Measurements from ENCODE around the gene DYSF. TPM values are rescaled to one million over a fixed set of nuclear protein-coding genes. Genes with fewer than 3 reads are reported as not detected.

DYSF gene
- total and polyA plus RNA-seq, 2 donors (not counting 1 experiment from before 2014, with no cell fraction given), result 0.17 to 0.43 TPM

GRCh38 chr2:71531522-71532047, 78.2 kb downstream of the DYSF start:
- H3K27ac ChIP-seq (ENCODE audit: low read length in 2 of 2), result no peak overlapping the region
- H3K9ac ChIP-seq (ENCODE audit: low read length), result no peak overlapping the region
- intact Hi-C loops (cut with micrococcal nuclease), result no loop called here
- no peak for DNase-seq
- no peak for TF ChIP-seq CTCF (IDR thresholded peaks at IDR 0.05)
- TF ChIP-seq EZH2 (IDR thresholded peaks at IDR 0.05; ENCODE audit: borderline replicate concordance, insufficient read depth, low read depth, low read length, poor library complexity, severe bottlenecking), result no peak
- Mint-ChIP-seq H3K4me1 (no peaks in the 10 kb centered on the region), H3K27me3 (peaks cover 55% of the 10 kb centered on the region), H3K4me3 (no peak overlapping the region), H3K27ac (no peak overlapping the region), H3K9me3 (ENCODE audit: insufficient read depth) (no peaks in the 10 kb centered on the region)
- H3K79me2 ChIP-seq (ENCODE audit: control insufficient read depth, insufficient read depth, low read length), result no peaks in the 10 kb centered on the region
- ChIA-PET CTCF (no interaction called here), POLR2A (no interaction called here)
- no peak overlapping the region for H3K4me2 ChIP-seq (replicated peaks; ENCODE audit: low read depth, low read length, poor library complexity, severe bottlenecking)
- H3K9me3 ChIP-seq (ENCODE audit: control extremely low read depth in 1 of 3, control insufficient read depth in 2 of 3, insufficient read depth in 1 of 3, low read length in 2 of 3), result no peaks in the 10 kb centered on the region
- no peaks in the 10 kb centered on the region for H4K20me1 ChIP-seq (ENCODE audit: control insufficient read depth, insufficient read depth, low read length, poor library complexity, severe bottlenecking)
- H2AFZ ChIP-seq (ENCODE audit: insufficient read depth, low read depth, low read length, poor library complexity, severe bottlenecking), result no peak overlapping the region
- H3K27me3 ChIP-seq (replicated peaks in 1 of 4; ENCODE audit: control extremely low read depth in 1 of 4, control insufficient read depth in 3 of 4, insufficient read depth in 4 of 4, low read length in 3 of 4), result peaks cover 0 to 8% (median 0%) of the 10 kb centered on the region in 4 experiments
- no peak for ATAC-seq (ENCODE audit: low read depth)
- 59% methylated on average over 7 of the region's 9 CpGs for WGBS (ENCODE audit: insufficient coverage)
- no peaks in the 10 kb centered on the region for H3K36me3 ChIP-seq (replicated peaks in 1 of 2; ENCODE audit: control extremely low read depth in 1 of 2, control insufficient read depth in 1 of 2, extremely low read depth in 1 of 2, insufficient read depth in 2 of 2, low read length in 1 of 2)
- no peak overlapping the region for H3K4me3 ChIP-seq (ENCODE audit: control extremely low read depth in 1 of 5, extremely low read depth in 1 of 5, insufficient read depth in 1 of 5, low read depth in 2 of 5, low read length in 4 of 5)
- H3K4me1 ChIP-seq (ENCODE audit: control insufficient read depth in 2 of 2, insufficient read depth in 2 of 2, low read length in 2 of 2), result no peaks in the 10 kb centered on the region

- no peak overlapping the region for H3K4me2 ChIP-seq (replicated peaks; ENCODE audit: low read depth, low read length, poor library complexity, severe bottlenecking)
- 83% methylated on average over 2 of the region's 2 CpGs for WGBS (ENCODE audit: insufficient coverage)
- no peak overlapping the region for H2AFZ ChIP-seq (ENCODE audit: insufficient read depth, low read depth, low read length, poor library complexity, severe bottlenecking)
Measured at GRCh38 chr2:71532327-71532726, 79.0 kb downstream of the DYSF start.

More at GRCh38 chr2:71532327-71532726, 79.0 kb downstream of the DYSF start:
- Histone ChIP-seq H3K36me3 (replicated peaks in 1 of 2; ENCODE audit: control extremely low read depth in 1 of 2, control insufficient read depth in 1 of 2, extremely low read depth in 1 of 2, insufficient read depth in 2 of 2, low read length in 1 of 2) (no peaks in the 10 kb centered on the region), H3K9me3 (ENCODE audit: control extremely low read depth in 1 of 3, control insufficient read depth in 2 of 3, insufficient read depth in 1 of 3, low read length in 2 of 3) (no peaks in the 10 kb centered on the region), H4K20me1 (ENCODE audit: control insufficient read depth, insufficient read depth, low read length, poor library complexity, severe bottlenecking) (no peaks in the 10 kb centered on the region), H3K4me3 (ENCODE audit: control extremely low read depth in 1 of 5, extremely low read depth in 1 of 5, insufficient read depth in 1 of 5, low read depth in 2 of 5, low read length in 4 of 5) (no peak overlapping the region), H3K27me3 (replicated peaks in 1 of 4; ENCODE audit: control extremely low read depth in 1 of 4, control insufficient read depth in 3 of 4, insufficient read depth in 4 of 4, low read length in 3 of 4) (peaks cover 0 to 8% (median 0%) of the 10 kb centered on the region in 4 experiments), H3K4me1 (ENCODE audit: control insufficient read depth in 2 of 2, insufficient read depth in 2 of 2, low read length in 2 of 2) (no peaks in the 10 kb centered on the region), H3K9ac (ENCODE audit: low read length) (no peak overlapping the region), H3K27ac (ENCODE audit: low read length in 2 of 2) (no peak overlapping the region), H3K79me2 (ENCODE audit: control insufficient read depth, insufficient read depth, low read length) (no peaks in the 10 kb centered on the region)
- no peak overlapping the region for H3K27ac Mint-ChIP-seq
- ChIA-PET CTCF (no interaction called here), POLR2A (no interaction called here)
- H3K4me3 Mint-ChIP-seq, result no peak overlapping the region
- H3K27me3 Mint-ChIP-seq, result peaks cover 55% of the 10 kb centered on the region
- no peak for TF ChIP-seq EZH2 (IDR thresholded peaks at IDR 0.05; ENCODE audit: borderline replicate concordance, insufficient read depth, low read depth, low read length, poor library complexity, severe bottlenecking)
- no peak for TF ChIP-seq CTCF (IDR thresholded peaks at IDR 0.05)
- intact Hi-C loops (cut with micrococcal nuclease), result no loop called here
- H3K4me1 Mint-ChIP-seq, result no peaks in the 10 kb centered on the region
- DNase-seq (no peak), ATAC-seq (ENCODE audit: low read depth) (no peak)
- no peaks in the 10 kb centered on the region for H3K9me3 Mint-ChIP-seq (ENCODE audit: insufficient read depth)

Data from B cell (primary cell).